ENCODE results near the gene SNX33. TPM values are rescaled to one million over a fixed set of nuclear protein-coding genes. Genes with fewer than 3 reads are reported as not detected.

The SNX33 gene
- total RNA-seq, 2 donors from 2014 or later = 18.9 to 23.2 TPM

DNA sequence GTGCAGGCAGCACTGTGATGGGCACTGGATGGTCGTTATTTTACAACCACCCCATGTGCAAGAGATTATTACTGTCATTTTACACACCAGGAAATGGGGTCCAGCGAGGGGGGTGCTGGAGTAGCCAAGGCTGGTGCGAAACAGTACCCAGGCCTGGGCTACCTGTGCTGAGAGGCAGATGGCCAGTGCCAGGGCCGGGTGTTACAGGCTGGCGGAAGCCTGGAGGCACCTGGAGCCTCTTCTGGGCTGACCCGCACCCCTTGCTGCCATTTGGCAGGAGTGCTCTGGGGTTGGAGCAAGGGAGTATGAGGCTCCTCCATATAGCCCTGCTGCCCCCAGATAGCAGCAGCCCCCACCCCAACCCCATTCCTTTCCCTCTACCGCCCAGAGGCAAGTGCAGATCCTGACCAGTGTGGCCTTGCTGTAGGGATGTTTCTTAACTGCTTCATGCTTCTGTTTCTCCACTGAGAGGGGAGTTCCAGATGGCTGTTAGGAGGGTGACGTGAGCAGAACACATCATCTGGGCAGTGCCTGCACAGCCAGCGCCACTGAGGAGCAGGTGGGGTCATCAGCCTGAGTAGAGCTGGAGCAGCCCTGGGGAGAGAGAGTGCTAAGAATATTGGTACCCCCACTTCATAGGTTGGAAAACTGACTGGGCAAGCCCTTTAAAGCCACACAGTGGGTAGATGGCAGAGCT lies 15.3 kb downstream of the SNX33 start:
- H3K4me3 ChIP-seq (ENCODE audit: low read length) = no peak overlapping the region
- H3K27me3 ChIP-seq (ENCODE audit: control insufficient read depth, insufficient read depth, low read length, poor library complexity, severe bottlenecking) = no peaks in the 10 kb centered on the region
- Mint-ChIP-seq H3K4me3 (no peak overlapping the region), H3K36me3 (ENCODE audit: low read depth) (peaks cover 11% of the 10 kb centered on the region), H3K9me3 (no peaks in the 10 kb centered on the region), H3K27ac (no peak overlapping the region), H3K27me3 (ENCODE audit: insufficient read depth) (no peaks in the 10 kb centered on the region), H3K4me1 (peaks cover 11% of the 10 kb centered on the region)
- H3K27ac ChIP-seq (ENCODE audit: low read depth, low read length) = no peak overlapping the region
- H3K9ac ChIP-seq (ENCODE audit: extremely low read depth, low read length, poor library complexity, severe bottlenecking) = no peak overlapping the region
- H3K4me1 ChIP-seq (ENCODE audit: control insufficient read depth, insufficient read depth, low read length) = no peaks in the 10 kb centered on the region
- DNase-seq = no peak
- 94 to 100% methylated on average over 1 to 9 of the region's 9 CpGs for WGBS, 2 experiments (ENCODE audit: insufficient coverage in 1 of 2, insufficient read length in 1 of 2)
- TF ChIP-seq, protein P1, sequence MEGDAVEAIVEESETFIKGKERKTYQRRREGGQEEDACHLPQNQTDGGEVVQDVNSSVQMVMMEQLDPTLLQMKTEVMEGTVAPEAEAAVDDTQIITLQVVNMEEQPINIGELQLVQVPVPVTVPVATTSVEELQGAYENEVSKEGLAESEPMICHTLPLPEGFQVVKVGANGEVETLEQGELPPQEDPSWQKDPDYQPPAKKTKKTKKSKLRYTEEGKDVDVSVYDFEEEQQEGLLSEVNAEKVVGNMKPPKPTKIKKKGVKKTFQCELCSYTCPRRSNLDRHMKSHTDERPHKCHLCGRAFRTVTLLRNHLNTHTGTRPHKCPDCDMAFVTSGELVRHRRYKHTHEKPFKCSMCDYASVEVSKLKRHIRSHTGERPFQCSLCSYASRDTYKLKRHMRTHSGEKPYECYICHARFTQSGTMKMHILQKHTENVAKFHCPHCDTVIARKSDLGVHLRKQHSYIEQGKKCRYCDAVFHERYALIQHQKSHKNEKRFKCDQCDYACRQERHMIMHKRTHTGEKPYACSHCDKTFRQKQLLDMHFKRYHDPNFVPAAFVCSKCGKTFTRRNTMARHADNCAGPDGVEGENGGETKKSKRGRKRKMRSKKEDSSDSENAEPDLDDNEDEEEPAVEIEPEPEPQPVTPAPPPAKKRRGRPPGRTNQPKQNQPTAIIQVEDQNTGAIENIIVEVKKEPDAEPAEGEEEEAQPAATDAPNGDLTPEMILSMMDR (conservative IDR thresholded peaks at IDR 0.05) = no peak
- H3K36me3 ChIP-seq (ENCODE audit: control insufficient read depth, insufficient read depth, low read length) = peaks cover 11% of the 10 kb centered on the region
- H3K9me3 ChIP-seq (ENCODE audit: control insufficient read depth, low read length) = no peaks in the 10 kb centered on the region

GRCh38 chr15:75663931-75664421 lies 16.3 kb downstream of the SNX33 start:
- H3K27me3 Mint-ChIP-seq (ENCODE audit: insufficient read depth) = no peaks in the 10 kb centered on the region
- no peak overlapping the region for H3K4me3 Mint-ChIP-seq
- H3K27ac ChIP-seq (ENCODE audit: low read depth, low read length) = no peak overlapping the region

GRCh38 chr15:75666823-75667501 lies 19.2 kb downstream of the SNX33 start:
- Histone ChIP-seq H3K27ac (ENCODE audit: low read depth, low read length) (no peak overlapping the region), H3K9ac (ENCODE audit: extremely low read depth, low read length, poor library complexity, severe bottlenecking) (no peak overlapping the region)

More at GRCh38 chr15:75663931-75664421, 16.3 kb downstream of the SNX33 start:
- no peaks in the 10 kb centered on the region for H3K4me1 ChIP-seq (ENCODE audit: control insufficient read depth, insufficient read depth, low read length)
- 84 to 85% methylated on average over 7 to 11 of the region's 11 CpGs for WGBS, 2 experiments (ENCODE audit: insufficient coverage in 1 of 2, insufficient read length in 1 of 2)
- Mint-ChIP-seq H3K4me1 (peaks cover 11% of the 10 kb centered on the region), H3K27ac (peak overlapping the region; percentile 52), H3K36me3 (ENCODE audit: low read depth) (peaks cover 9% of the 10 kb centered on the region), H3K9me3 (no peaks in the 10 kb centered on the region)
- H3K4me3 ChIP-seq (ENCODE audit: low read length) = no peak overlapping the region
- H3K9me3 ChIP-seq (ENCODE audit: control insufficient read depth, low read length) = no peaks in the 10 kb centered on the region
- TF ChIP-seq, protein P1 (conservative IDR thresholded peaks at IDR 0.05) = no peak
- H3K36me3 ChIP-seq (ENCODE audit: control insufficient read depth, insufficient read depth, low read length) = peaks cover 5% of the 10 kb centered on the region
- no peaks in the 10 kb centered on the region for H3K27me3 ChIP-seq (ENCODE audit: control insufficient read depth, insufficient read depth, low read length, poor library complexity, severe bottlenecking)
- H3K9ac ChIP-seq (ENCODE audit: extremely low read depth, low read length, poor library complexity, severe bottlenecking) = no peak overlapping the region
- DNase-seq = no peak

More at GRCh38 chr15:75666823-75667501, 19.2 kb downstream of the SNX33 start:
- no peak for DNase-seq
- Mint-ChIP-seq H3K27me3 (ENCODE audit: insufficient read depth) (no peaks in the 10 kb centered on the region), H3K4me3 (no peak overlapping the region), H3K36me3 (ENCODE audit: low read depth) (peaks cover 3% of the 10 kb centered on the region), H3K4me1 (peaks cover 14% of the 10 kb centered on the region), H3K9me3 (no peaks in the 10 kb centered on the region), H3K27ac (peak overlapping the region; percentile 10)
- H3K4me1 ChIP-seq (ENCODE audit: control insufficient read depth, insufficient read depth, low read length) = peaks cover under 1% of the 10 kb centered on the region
- WGBS, 2 experiments (ENCODE audit: insufficient coverage in 1 of 2, insufficient read length in 1 of 2) = 90 to 94% methylated on average over 7 to 14 of the region's 15 CpGs
- no peak overlapping the region for H3K4me3 ChIP-seq (ENCODE audit: low read length)
- TF ChIP-seq, protein P1 (conservative IDR thresholded peaks at IDR 0.05) = no peak
- no peaks in the 10 kb centered on the region for H3K27me3 ChIP-seq (ENCODE audit: control insufficient read depth, insufficient read depth, low read length, poor library complexity, severe bottlenecking)
- no peaks in the 10 kb centered on the region for H3K9me3 ChIP-seq (ENCODE audit: control insufficient read depth, low read length)
- no peaks in the 10 kb centered on the region for H3K36me3 ChIP-seq (ENCODE audit: control insufficient read depth, insufficient read depth, low read length)

All from endodermal cell (in vitro differentiated cells).